Stimulated activated CD8-positive, alpha-beta memory T cell treated with anti-CD3 and anti-CD28 coated beads, Interleukin-4, amount 100 ng/mL, for 4 hours (primary cell): ENCODE results near the gene GPS2.
A peak's percentile ranks its signal among the peaks of the same experiment; 100 is the strongest.

Experiments used
- DNase-seq, 2 donors: peaks; one replicate each; pipeline ENCODE4 v3.0.0-alpha.2; 2020; ENCODE audit warnings: low read depth in 2 of 2, low spot score in 1 of 2

The GPS2 gene

GRCh38 chr17:7314719-7315569, at the start of gene GPS2:
GPS2 (minus strand) TSS chr17:7315360; CDS start chr17:7315052, 308 bp downstream.
- peak; percentile 81 to 88 for DNase-seq

- no peak for DNase-seq
Observed at GRCh38 chr17:7363311-7363710, 48.2 kb upstream of the GPS2 start.

- no peak for DNase-seq
Observed at GRCh38 chr17:7361906-7362305, 46.7 kb upstream of the GPS2 start.

GRCh38 chr17:7357381-7357780, 42.2 kb upstream of the GPS2 start:
- DNase-seq = no peak

GRCh38 chr17:7356756-7357155, 41.6 kb upstream of the GPS2 start:
- no peak for DNase-seq

GRCh38 chr17:7356072-7356549, 41.0 kb upstream of the GPS2 start:
- DNase-seq = peak; percentile 63 to 71

GRCh38 chr17:7355573-7355972, 40.4 kb upstream of the GPS2 start:
- no peak for DNase-seq

GRCh38 chr17:7355053-7355452, 39.9 kb upstream of the GPS2 start, which contains the start of gene TMEM95:
TMEM95 (plus strand) TSS chr17:7355156; CDS start chr17:7355205, 49 bp downstream.
- DNase-seq = no peak

GRCh38 chr17:7354262-7354843, 39.2 kb upstream of the GPS2 start:
- DNase-seq = no peak

- no peak for DNase-seq
Observed at GRCh38 chr17:7352910-7353635, 37.9 kb upstream of the GPS2 start.

- no peak for DNase-seq
Observed at GRCh38 chr17:7352503-7352889, 37.3 kb upstream of the GPS2 start.

- DNase-seq = peak in 1 of 2 donors; percentile 72
Observed at GRCh38 chr17:7351665-7352502, 36.7 kb upstream of the GPS2 start, which contains the start of gene KCTD11. KCTD11 (plus strand) TSS chr17:7352162.

GRCh38 chr17:7348478-7349242, 33.5 kb upstream of the GPS2 start:
- no peak for DNase-seq

- DNase-seq = no peak
Observed at GRCh38 chr17:7347630-7348477, 32.7 kb upstream of the GPS2 start.

- no peak for DNase-seq
Observed at GRCh38 chr17:7346761-7347614, 31.8 kb upstream of the GPS2 start.

- no peak for DNase-seq
Observed at GRCh38 chr17:7343250-7343649, 28.1 kb upstream of the GPS2 start.

- no peak for DNase-seq
Observed at GRCh38 chr17:7341842-7342241, 26.7 kb upstream of the GPS2 start.

- DNase-seq = no peak
Observed at GRCh38 chr17:7340179-7340578, 25.0 kb upstream of the GPS2 start.
